AG08395 (cell line): ENCODE measurements around the gene GRK1.

Experiments
- DNase-seq: peaks from one replicate; pipeline ENCODE4 v3.0.0; 2012; ENCODE audit warnings: mixed read lengths, low spot score

Gene GRK1

DNA sequence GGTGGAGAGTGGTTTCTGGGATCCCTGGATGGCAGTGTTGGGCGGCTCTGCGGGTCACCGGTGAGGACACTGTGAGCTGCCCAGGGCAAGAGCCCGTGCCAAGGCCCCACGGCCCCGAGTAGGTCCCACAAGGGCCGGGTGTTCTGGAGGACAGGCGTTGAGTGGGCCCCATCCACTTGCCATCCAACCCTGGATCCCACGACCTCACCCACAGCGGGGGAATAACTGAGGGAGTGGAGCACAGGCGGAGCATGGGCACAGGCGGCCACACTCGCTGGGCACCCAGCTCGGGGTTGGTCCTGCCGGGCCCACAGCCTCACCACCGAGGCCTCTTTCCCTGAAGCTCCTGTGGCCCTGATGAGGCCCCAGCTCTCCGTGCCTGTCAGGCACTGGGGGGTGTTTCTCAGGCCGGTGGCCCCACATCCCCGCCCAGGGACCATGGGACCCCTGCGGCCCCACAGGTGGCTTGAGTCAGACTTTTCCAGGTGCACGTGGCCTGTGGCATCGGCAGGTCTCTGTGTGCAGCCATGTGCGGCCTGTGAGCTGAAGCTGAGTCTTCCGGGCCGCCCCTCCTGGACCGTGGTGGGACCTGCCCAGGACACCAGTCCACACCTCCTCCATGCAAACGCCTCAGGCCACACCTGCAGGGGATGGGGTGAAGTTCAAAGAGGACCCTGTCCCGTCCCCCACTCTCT, 108.6 kb downstream of the GRK1 start:
- DNase-seq, result no peak

GRCh38 chr13:113776231-113777125, 109.5 kb downstream of the GRK1 start:
- no peak for DNase-seq

- peak; percentile 52 for DNase-seq
Observed at GRCh38 chr13:113777311-113778260, 110.6 kb downstream of the GRK1 start.

DNA sequence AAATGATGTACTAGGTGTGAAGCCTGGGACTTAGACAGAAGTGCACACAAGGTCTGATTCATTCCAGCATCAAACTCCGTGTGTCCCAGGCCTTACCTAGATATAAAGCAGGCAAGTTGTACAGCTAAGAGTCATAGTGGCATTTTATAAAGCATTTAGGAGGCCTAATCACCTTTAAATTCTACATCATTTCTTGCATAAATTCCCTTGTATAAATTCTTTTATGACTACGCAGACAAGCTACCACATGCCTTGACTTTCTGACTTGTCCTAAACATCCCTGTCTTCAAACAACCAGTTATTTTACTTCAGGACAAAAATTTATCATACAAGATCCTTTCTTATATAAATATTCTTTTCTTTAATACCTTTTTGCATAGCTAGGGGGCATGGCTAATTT, 114.6 kb downstream of the GRK1 start:
- no peak for DNase-seq

GRCh38 chr13:113782472-113782871, 115.5 kb downstream of the GRK1 start:
- no peak for DNase-seq

- DNase-seq, result no peak
Observed at GRCh38 chr13:113783200-113783881, 116.3 kb downstream of the GRK1 start.

GRCh38 chr13:113783966-113784644, 117.1 kb downstream of the GRK1 start:
- DNase-seq, result no peak

DNA sequence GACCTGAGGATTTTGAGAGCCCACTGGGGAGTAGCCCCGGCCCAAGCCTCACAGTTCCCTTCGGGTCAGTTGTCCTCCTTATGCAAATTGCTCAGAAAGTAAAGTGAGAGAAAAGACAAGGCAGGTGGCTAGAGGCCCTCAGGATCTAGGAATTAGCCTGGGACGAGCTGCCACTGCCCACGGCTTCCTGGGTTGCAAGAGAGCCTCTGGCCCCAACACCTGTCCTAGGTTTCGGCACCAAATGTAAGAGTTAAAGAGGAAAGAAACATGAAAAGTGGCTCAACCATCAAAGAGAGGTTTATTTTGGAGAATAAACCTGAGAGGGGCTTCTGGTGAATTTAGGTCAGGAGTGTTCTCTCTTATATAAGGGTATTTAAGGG, 117.6 kb downstream of the GRK1 start:
- no peak for DNase-seq

DNA sequence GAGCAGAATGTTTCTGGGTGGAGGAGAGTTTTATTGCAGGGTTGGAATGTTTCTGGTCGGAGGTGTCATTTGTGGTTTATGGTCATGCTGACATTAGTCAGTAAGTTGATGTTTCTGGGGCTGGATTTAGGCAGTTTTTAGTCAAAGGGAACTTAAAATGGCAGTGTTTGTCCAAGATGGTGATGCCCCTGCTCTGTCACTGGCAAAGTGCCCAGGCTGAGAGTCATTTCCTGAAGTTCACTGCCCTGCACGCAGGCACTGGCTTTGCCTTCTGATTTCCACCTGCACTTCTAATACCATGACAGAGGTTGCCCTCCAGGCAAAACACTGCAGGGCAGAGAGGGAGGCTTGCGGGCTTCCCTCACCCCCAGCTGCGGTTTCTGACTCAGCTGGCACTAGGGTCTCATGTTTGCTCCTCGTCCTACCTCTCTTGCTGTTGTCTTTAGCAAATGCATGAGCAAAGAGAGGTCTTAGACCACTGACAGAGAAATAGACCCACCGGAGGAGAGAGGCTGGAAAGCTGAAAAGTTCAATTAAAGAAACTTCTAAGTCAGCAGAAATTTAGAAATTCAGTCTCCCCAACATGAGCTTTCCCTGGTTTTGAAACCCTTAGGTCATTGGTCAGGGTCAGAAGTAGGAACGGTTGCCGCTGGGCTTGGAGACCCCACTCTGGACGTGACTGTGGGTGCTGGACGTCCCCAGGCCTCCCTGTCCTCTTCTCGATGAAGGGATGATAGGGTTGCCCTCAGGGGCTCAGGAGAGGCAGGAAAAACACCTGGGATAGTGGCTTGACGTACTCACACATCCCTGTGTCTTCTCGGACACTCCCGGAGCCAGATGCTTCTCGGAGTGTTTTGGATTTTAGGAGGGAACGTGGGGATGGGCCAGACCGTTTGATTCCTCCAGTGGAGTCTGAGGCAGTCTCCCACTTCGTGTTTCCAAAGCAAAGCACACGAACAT, 118.3 kb downstream of the GRK1 start:
- DNase-seq, result peak; percentile 74

DNA sequence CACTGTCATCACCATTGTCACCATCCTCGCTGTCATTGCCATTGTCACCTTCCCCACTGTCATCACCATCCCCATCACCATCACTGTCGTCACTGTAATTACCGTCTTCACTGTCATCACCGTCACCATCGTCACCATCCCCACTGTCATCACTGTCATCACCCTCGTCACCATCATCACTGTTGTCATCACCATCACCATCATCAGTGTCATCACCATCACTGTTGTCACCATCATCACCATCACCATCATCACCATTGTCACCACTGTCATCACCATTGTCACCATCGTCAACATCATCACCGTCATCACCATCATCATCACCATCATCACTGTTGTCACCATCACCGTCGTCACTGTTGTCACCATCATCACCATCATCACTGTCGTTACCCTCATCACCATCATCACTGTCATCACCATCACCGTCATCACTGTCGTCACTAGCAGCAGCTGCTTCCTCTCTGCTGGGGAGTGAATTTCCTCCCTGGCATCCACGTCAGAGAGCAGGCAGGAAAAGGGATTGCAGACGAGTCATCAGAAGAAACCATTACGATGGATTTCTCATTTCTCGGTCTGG, 119.3 kb downstream of the GRK1 start:
- peak; percentile 21 for DNase-seq
